ENCODE measurements around the gene INPP5A.

GRCh38 chr10:132691711-132692153 is 154.1 kb downstream of the INPP5A start:
- TF ChIP-seq POLR2A (IDR thresholded peaks at IDR 0.05; ENCODE audit: low read length) (no peak), GATA1 (IDR thresholded peaks at IDR 0.05; ENCODE audit: low read depth, low read length) (no peak)

Measured in erythroblast (primary cell).